HepG2 (cell line): ENCODE measurements around the gene CCDC167. TPM values are rescaled to one million over a fixed set of nuclear protein-coding genes. Genes with fewer than 3 reads are reported as not detected.

Experiments used
- ATAC-seq: fragments of 200-7000 bp; cut with Tn5 transposase; 3 replicates; pipeline ENCODE4 v1.9.1; 2020; ENCODE audit warnings: mild to moderate bottlenecking, moderate library complexity
- BruUV-seq: library from RNA; stranded (reverse); fragments of 400-500 nt; replicated peaks from 2 replicates; lab custom pipeline; 2021; lab: Mats Ljungman, UMichigan
- CTCF ChIA-PET: fragments of 300-600 bp; formaldehyde crosslinking; extraction: SDS; loops from one replicate; lab custom pipeline; 2021; ENCODE audit warnings: low total read pairs, inconsistent platforms, low intra/inter-chr PET ratio; lab: Yijun Ruan, JAX
- POLR2A ChIA-PET: fragments of 350-600 bp; sonication (Branson Sonifier 250); formaldehyde crosslinking; loops from one replicate; lab custom pipeline; 2020; ENCODE audit warnings: antibody characterized with exemption, inconsistent platforms; lab: Yijun Ruan, JAX
- DNase-seq: peaks from one replicate; pipeline ENCODE4 v3.0.0-alpha.2; 2015; ENCODE audit warnings: low spot score
- FAIRE-seq: peaks from 3 replicates; lab custom pipeline; 2011; peaks lifted over from hg19 to GRCh38; lab: Jason Lieb, UNC
- H2AFZ ChIP-seq: one replicate; pipeline ENCODE4 v1.6.1; 2011; ENCODE audit warnings: low read length, inconsistent platforms
- H3K27ac ChIP-seq: fragments of 300-600 bp; 3 replicates; pipeline ENCODE4 v1.8.0; 2011; ENCODE audit warnings: mixed run types, mild to moderate bottlenecking, mixed read lengths, low read length, inconsistent platforms; ENCODE audit not compliant: insufficient read depth; ENCODE audit errors: extremely low read length
- H3K27me3 ChIP-seq, 2 experiments: fragments of 200-600 bp in 1 of 2; 2 replicates in 1 of 2; 3 replicates in 1 of 2; pipeline versions ENCODE4 v1.6.0 to v1.8.0; 2011; ENCODE audit warnings: low read length in 2 of 2, mild to moderate bottlenecking in 2 of 2, moderate library complexity in 2 of 2, inconsistent platforms in 1 of 2; ENCODE audit not compliant: insufficient read depth in 2 of 2, control insufficient read depth in 1 of 2
- H3K36me3 ChIP-seq, 2 experiments: fragments of 200-600 bp in 1 of 2; replicated peaks in 1 of 2; 2 replicates in 1 of 2; 3 replicates in 1 of 2; pipeline versions ENCODE4 v1.5.1 to v1.8.0; 2011; ENCODE audit warnings: low read length in 2 of 2, inconsistent platforms in 1 of 2; ENCODE audit not compliant: insufficient read depth in 2 of 2, control insufficient read depth in 1 of 2
- H3K4me1 ChIP-seq: 2 replicates; pipeline ENCODE4 v1.5.1; 2012; ENCODE audit warnings: low read length, inconsistent platforms; ENCODE audit not compliant: insufficient read depth
- H3K4me2 ChIP-seq: 2 replicates; pipeline ENCODE4 v1.6.0; 2011; ENCODE audit warnings: low read depth, low read length, inconsistent platforms
- H3K4me3 ChIP-seq, 3 experiments: fragments of 200-600 bp in 1 of 3; sonication (generic), shearing (Covaris generic) in 1 of 3; replicated peaks in 1 of 3; 2 replicates each; pipeline ENCODE4 v1.5.1; 2011 to 2016; ENCODE audit warnings: low read length in 3 of 3, inconsistent platforms in 2 of 3, low read depth in 2 of 3, mild to moderate bottlenecking in 2 of 3, control low read depth in 1 of 3, mixed read lengths in 1 of 3; ENCODE audit not compliant: insufficient read depth in 1 of 3
- H3K79me2 ChIP-seq: one replicate; pipeline ENCODE4 v1.6.1; 2011; ENCODE audit warnings: low read length, inconsistent platforms; ENCODE audit not compliant: insufficient read depth
- H3K9ac ChIP-seq: 2 replicates; pipeline ENCODE4 v1.6.0; 2011; ENCODE audit warnings: mild to moderate bottlenecking, low read depth, low read length, inconsistent platforms; ENCODE audit not compliant: insufficient read depth
- H3K9me3 ChIP-seq: 2 replicates; pipeline ENCODE4 v1.5.1; 2012; ENCODE audit warnings: mild to moderate bottlenecking, low read length
- H4K20me1 ChIP-seq: 2 replicates; pipeline ENCODE4 v1.6.0; 2011; ENCODE audit warnings: inconsistent platforms, mild to moderate bottlenecking, low read length, moderate library complexity; ENCODE audit not compliant: insufficient read depth
- JARID2 ChIP-seq: sonication (generic); formaldehyde crosslinking; IDR thresholded peaks from 2 replicates; pipeline ENCODE4 v1.8.1; 2023; ENCODE audit warnings: missing genetic modification reagents, inconsistent platforms; ENCODE audit not compliant: insufficient replicate concordance
- KAT7 ChIP-seq: IDR thresholded peaks from 2 replicates; pipeline ENCODE4 v1.6.1; 2018; ENCODE audit warnings: borderline replicate concordance, missing compliant biosample characterization
- MIER3 ChIP-seq: IDR thresholded peaks from 2 replicates; pipeline ENCODE4 v1.6.1; 2016; ENCODE audit warnings: missing compliant biosample characterization, borderline replicate concordance
- PAF1 ChIP-seq: IDR thresholded peaks from 2 replicates; pipeline ENCODE4 v1.6.1; 2016; ENCODE audit warnings: missing genetic modification reagents, missing compliant biosample characterization
- SMYD3 ChIP-seq: sonication (generic); formaldehyde crosslinking; IDR thresholded peaks from 2 replicates; pipeline ENCODE4 v1.8.1; 2023; ENCODE audit warnings: mild to moderate bottlenecking, missing genetic modification reagents
- ZEB1 ChIP-seq: IDR thresholded peaks from 2 replicates; pipeline ENCODE4 v1.6.1; 2012; ENCODE audit warnings: mild to moderate bottlenecking, low read depth, inconsistent platforms; ENCODE audit not compliant: insufficient replicate concordance
- WGBS: methylation state at CpG from one replicate; pipeline ENCODE4 v1.1.6; 2017; ENCODE audit warnings: low lambda C conversion rate; 5-methylcytosine and 5-hydroxymethylcytosine counted together
- in situ Hi-C: cut with HindIII; loops from 2 replicates; pipeline ENCODE4 v1.10.0; 2017; ENCODE audit warnings: low pct_unique_long_range_greater_than_20kb; ENCODE audit not compliant: extremely low pct_ligation_motif_present
- intact Hi-C: fragments of 100-400 bp; cut with micrococcal nuclease; formaldehyde crosslinking; loops from one replicate; pipeline ENCODE4 v1.10.0; 2022; ENCODE audit not compliant: unreplicated experiment
- polyA plus RNA-seq, 8 experiments: library from polyadenylated mRNA; depleted of rRNA in 3 of 8; stranded (reverse) in 7 of 8; unstranded in 1 of 8; fragments of >200 nt; fragmentation: Illumina TruSeq in 4 of 8; extraction: Trizol in 4 of 8; gene quantifications; 2 replicates each; pipeline versions ENCODE4 v1.2.1 to v1.2.3, GENCODE V29; 2011 to 2016; ENCODE audit warnings: low read depth in 4 of 8, missing spikeins in 1 of 8, mixed read lengths in 1 of 8; ENCODE audit not compliant: insufficient read depth in 1 of 8
- total RNA-seq, 5 experiments: library from RNA; depleted of rRNA; stranded (reverse); fragments of >200 nt; fragmentation: Illumina TruSeq; extraction: Trizol; gene quantifications; 2 replicates each; pipeline ENCODE4 v1.2.3, GENCODE V29; 2016; ENCODE audit warnings: low read depth in 1 of 5
- TF ChIP-seq, protein P1 (sequence below): sonication (generic); formaldehyde crosslinking; IDR thresholded peaks from 2 replicates; pipeline ENCODE4 v1.4.0; 2020; ENCODE audit warnings: missing genetic modification reagents
- TF ChIP-seq, protein P2 (sequence below): sonication (generic); formaldehyde crosslinking; IDR thresholded peaks from 2 replicates; pipeline ENCODE4 v1.8.0; 2022; ENCODE audit warnings: mild to moderate bottlenecking, missing genetic modification reagents, moderate library complexity

CCDC167 gene
- total and polyA plus RNA-seq, 2 of the 13 experiments (the other 11 are each of a cell fraction or from before 2014, with no cell fraction given), result 48.4 to 66.8 TPM

DNA sequence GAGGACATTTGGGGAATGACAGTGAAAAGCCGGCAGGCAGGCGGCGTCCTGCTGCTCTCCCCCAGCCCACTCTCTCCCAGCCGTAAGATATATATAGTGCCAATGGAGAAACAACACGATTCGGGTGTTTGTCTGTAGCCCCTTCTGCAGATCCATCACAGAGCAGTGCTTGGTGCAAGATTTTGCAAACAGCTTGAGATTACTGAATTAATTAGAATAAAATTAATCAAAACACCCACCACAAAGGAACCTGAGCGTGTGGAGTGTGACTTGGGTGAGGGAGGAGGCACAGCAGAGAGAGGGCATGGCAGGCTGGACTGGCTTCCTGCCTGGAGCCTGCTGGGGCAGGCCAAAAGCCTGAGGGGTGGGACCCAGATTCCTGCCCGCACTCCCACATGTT lies 28.8 kb upstream of the CCDC167 start:
- Histone ChIP-seq H3K27ac (no peak overlapping the region), H3K79me2 (no peaks in the 10 kb centered on the region)
- intact Hi-C loops (no loop called here), in situ Hi-C loops (no loop called here)
- ChIA-PET POLR2A (no interaction called here), CTCF (no interaction called here)
- ATAC-seq (no peak), DNase-seq (no peak), FAIRE-seq (no peak)
- WGBS, result 67% methylated on average over 7 of the region's 8 CpGs
- BruUV-seq, result no TSS peak
- no peak for TF ChIP-seq MIER3
- TF ChIP-seq, protein P1, sequence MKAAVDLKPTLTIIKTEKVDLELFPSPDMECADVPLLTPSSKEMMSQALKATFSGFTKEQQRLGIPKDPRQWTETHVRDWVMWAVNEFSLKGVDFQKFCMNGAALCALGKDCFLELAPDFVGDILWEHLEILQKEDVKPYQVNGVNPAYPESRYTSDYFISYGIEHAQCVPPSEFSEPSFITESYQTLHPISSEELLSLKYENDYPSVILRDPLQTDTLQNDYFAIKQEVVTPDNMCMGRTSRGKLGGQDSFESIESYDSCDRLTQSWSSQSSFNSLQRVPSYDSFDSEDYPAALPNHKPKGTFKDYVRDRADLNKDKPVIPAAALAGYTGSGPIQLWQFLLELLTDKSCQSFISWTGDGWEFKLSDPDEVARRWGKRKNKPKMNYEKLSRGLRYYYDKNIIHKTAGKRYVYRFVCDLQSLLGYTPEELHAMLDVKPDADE (CRISPR knock-in tag), result no peak
- TF ChIP-seq ZEB1, result no peak
- TF ChIP-seq JARID2, result no peak
- TF ChIP-seq PAF1, result no peak
- no peak for TF ChIP-seq KAT7 (CRISPR knock-in tag)
- TF ChIP-seq SMYD3 (CRISPR knock-in tag), result no peak
- TF ChIP-seq, protein P2, sequence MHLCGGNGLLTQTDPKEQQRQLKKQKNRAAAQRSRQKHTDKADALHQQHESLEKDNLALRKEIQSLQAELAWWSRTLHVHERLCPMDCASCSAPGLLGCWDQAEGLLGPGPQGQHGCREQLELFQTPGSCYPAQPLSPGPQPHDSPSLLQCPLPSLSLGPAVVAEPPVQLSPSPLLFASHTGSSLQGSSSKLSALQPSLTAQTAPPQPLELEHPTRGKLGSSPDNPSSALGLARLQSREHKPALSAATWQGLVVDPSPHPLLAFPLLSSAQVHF (CRISPR knock-in tag), result no peak
- TF ChIP-seq, all 625 proteins: peak for 0
- H3K4me3 ChIP-seq, result no peak overlapping the region
- no peaks in the 10 kb centered on the region; the same call in 1 of the 2 replicates for H4K20me1 ChIP-seq
- no peaks in the 10 kb centered on the region for H3K36me3 ChIP-seq
- H3K9me3 ChIP-seq, result no peaks in the 10 kb centered on the region
- no peak overlapping the region for H2AFZ ChIP-seq
- H3K4me1 ChIP-seq, result no peaks in the 10 kb centered on the region
- H3K4me2 ChIP-seq, result no peak overlapping the region
- no peak overlapping the region for H3K9ac ChIP-seq
- H3K27me3 ChIP-seq, result 0 out of 5 replicates have a peak, but pooled peaks cover 0 to 7% of the 10 kb centered on the region in 2 experiments
